A673 (cell line): ENCODE results near the gene USF2. TPM values are rescaled to one million over a fixed set of nuclear protein-coding genes. Genes with fewer than 3 reads are reported as not detected.

Experiments
- BruUV-seq: library from RNA; stranded (reverse); fragments of 400-500 nt; replicated peaks from 2 replicates; lab custom pipeline; 2021; lab: Mats Ljungman, UMichigan
- CTCF ChIA-PET: fragments of 300-600 bp; sonication (Branson Sonifier 250); formaldehyde crosslinking; loops from one replicate; lab custom pipeline; 2022; ENCODE audit warnings: antibody characterized with exemption; lab: Charles Lee
- POLR2A ChIA-PET: fragments of 300-600 bp; sonication (Branson Sonifier 250); formaldehyde crosslinking; loops from one replicate; lab custom pipeline; 2022; ENCODE audit warnings: antibody characterized with exemption; ENCODE audit not compliant: low non-redundant PET; lab: Charles Lee
- DNase-seq: peaks from one replicate; pipeline ENCODE4 v3.0.0-alpha.2; 2015; ENCODE audit warnings: low spot score
- H3K27ac ChIP-seq: fragments of 200-600 bp; sonication (generic); 2 replicates; pipeline ENCODE4 v1.5.1; 2016; ENCODE audit warnings: mixed run types, low read depth, mild to moderate bottlenecking, mixed read lengths, antibody characterized with exemption, low read length; ENCODE audit not compliant: poor library complexity, severe bottlenecking
- H3K27me3 ChIP-seq: fragments of 200-600 bp; sonication (generic); replicated peaks from 2 replicates; pipeline ENCODE4 v1.6.1; 2017; ENCODE audit warnings: mixed run types, low read depth, mild to moderate bottlenecking, mixed read lengths, antibody characterized with exemption, low read length; ENCODE audit not compliant: insufficient read depth, poor library complexity
- H3K36me3 ChIP-seq: fragments of 200-600 bp; sonication (generic); 2 replicates; pipeline ENCODE4 v1.6.1; 2016; ENCODE audit warnings: mixed run types, mild to moderate bottlenecking, mixed read lengths, antibody characterized with exemption, low read length; ENCODE audit not compliant: insufficient read depth, poor library complexity, severe bottlenecking
- H3K4me1 ChIP-seq: fragments of 200-600 bp; sonication (generic); 2 replicates; pipeline ENCODE4 v1.6.1; 2017; ENCODE audit warnings: mixed run types, mild to moderate bottlenecking, mixed read lengths, antibody characterized with exemption, low read length; ENCODE audit not compliant: insufficient read depth, poor library complexity, severe bottlenecking
- H3K4me3 ChIP-seq: fragments of 200-600 bp; sonication (generic); 2 replicates; pipeline ENCODE4 v1.5.1; 2016; ENCODE audit warnings: low read depth, mixed run types, mild to moderate bottlenecking, mixed read lengths, low read length; ENCODE audit not compliant: poor library complexity, severe bottlenecking
- H3K9me3 ChIP-seq: fragments of 200-600 bp; sonication (generic); 2 replicates; pipeline ENCODE4 v1.6.1; 2016; ENCODE audit warnings: mixed run types, low read depth, mild to moderate bottlenecking, mixed read lengths, antibody characterized with exemption, low read length; ENCODE audit not compliant: poor library complexity, severe bottlenecking
- EZH2 ChIP-seq: fragments of 200-600 bp; sonication (generic); IDR thresholded peaks from 2 replicates; pipeline ENCODE4 v1.6.1; 2017; ENCODE audit warnings: borderline replicate concordance, low read depth, mild to moderate bottlenecking, mixed read lengths, antibody characterized with exemption, low read length; ENCODE audit not compliant: poor library complexity, severe bottlenecking
- intact Hi-C: fragments of 100-400 bp; cut with micrococcal nuclease; formaldehyde crosslinking; loops from one replicate; pipeline ENCODE4 v1.10.0; 2022; ENCODE audit not compliant: unreplicated experiment
- total RNA-seq: library from RNA; stranded (reverse); gene quantifications from 2 replicates; pipeline ENCODE4 v1.2.3, GENCODE V29; 2021
- TF ChIP-seq, protein P1 (sequence below): fragments of 300-800, 200-600 bp; sonication (generic); conservative IDR thresholded peaks from 2 replicates; pipeline ENCODE4 v1.5.1; 2017; ENCODE audit warnings: low read depth, mild to moderate bottlenecking, antibody characterized with exemption, low read length, moderate library complexity, mixed read lengths

USF2 gene
- total RNA-seq, 1 experiment from 2014 or later: 82.0 TPM

DNA sequence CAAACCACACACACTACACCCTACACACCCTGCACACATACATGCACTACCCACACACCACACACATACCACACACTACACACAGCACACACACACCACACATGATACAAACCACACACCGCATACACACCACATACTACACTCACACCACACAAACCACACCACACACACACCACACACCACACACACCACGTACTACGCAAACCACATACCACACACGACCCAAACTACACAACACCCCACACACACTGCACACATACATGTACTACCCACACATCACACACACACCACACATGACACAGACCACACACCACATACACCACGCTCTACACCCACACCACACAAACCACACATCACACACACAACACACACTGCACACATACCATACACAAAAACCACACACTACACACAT is 29.8 kb downstream of the USF2 start:
- POLR2A ChIA-PET: no interaction called here
- CTCF ChIA-PET: no interaction called here
- H3K9me3 ChIP-seq: no peaks in the 10 kb centered on the region
- no peaks in the 10 kb centered on the region for H3K36me3 ChIP-seq
- H3K4me1 ChIP-seq: no peaks in the 10 kb centered on the region
- H3K27me3 ChIP-seq: peaks cover 13% of the 10 kb centered on the region
- no peak for TF ChIP-seq EZH2
- TF ChIP-seq, protein P1, sequence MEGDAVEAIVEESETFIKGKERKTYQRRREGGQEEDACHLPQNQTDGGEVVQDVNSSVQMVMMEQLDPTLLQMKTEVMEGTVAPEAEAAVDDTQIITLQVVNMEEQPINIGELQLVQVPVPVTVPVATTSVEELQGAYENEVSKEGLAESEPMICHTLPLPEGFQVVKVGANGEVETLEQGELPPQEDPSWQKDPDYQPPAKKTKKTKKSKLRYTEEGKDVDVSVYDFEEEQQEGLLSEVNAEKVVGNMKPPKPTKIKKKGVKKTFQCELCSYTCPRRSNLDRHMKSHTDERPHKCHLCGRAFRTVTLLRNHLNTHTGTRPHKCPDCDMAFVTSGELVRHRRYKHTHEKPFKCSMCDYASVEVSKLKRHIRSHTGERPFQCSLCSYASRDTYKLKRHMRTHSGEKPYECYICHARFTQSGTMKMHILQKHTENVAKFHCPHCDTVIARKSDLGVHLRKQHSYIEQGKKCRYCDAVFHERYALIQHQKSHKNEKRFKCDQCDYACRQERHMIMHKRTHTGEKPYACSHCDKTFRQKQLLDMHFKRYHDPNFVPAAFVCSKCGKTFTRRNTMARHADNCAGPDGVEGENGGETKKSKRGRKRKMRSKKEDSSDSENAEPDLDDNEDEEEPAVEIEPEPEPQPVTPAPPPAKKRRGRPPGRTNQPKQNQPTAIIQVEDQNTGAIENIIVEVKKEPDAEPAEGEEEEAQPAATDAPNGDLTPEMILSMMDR: no peak
- intact Hi-C loops: no loop called here
- no peak for DNase-seq
- H3K4me3 ChIP-seq: no peak overlapping the region
- no TSS peak for BruUV-seq
- no peak overlapping the region for H3K27ac ChIP-seq

DNA sequence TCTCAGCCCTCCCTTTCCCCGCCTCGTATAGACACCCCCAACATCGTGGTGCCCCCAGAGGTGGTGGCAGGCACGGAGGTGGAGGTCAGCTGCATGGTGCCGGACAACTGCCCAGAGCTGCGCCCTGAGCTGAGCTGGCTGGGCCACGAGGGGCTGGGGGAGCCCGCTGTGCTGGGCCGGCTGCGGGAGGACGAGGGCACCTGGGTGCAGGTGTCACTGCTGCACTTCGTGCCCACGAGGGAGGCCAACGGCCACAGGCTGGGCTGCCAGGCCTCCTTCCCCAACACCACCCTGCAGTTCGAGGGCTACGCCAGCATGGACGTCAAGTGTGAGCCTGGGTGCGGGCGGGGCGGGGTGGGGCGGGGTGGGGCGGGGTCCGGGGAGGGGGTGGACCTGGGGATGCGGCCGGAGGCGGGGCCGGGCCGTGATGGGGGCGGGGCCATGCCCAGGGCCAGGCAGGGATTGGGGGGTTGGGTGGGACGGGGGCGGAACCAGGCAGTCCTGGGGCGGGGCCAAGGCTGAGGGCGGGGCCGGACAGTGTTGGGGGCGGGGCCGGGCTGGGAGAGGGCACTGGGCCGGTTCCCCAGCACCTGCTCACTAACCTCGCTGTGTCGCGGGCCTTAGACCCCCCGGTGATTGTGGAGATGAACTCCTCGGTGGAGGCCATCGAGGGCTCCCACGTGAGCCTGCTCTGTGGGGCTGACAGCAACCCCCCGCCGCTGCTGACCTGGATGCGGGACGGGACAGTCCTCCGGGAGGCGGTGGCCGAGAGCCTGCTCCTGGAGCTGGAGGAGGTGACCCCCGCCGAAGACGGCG is 31.0 kb downstream of the USF2 start:
- ChIA-PET POLR2A (no interaction called here), CTCF (no interaction called here)
- DNase-seq: no peak
- BruUV-seq: no TSS peak
- no peak for TF ChIP-seq EZH2
- TF ChIP-seq, protein P1: no peak
- no peak overlapping the region for H3K27ac ChIP-seq
- H3K9me3 ChIP-seq: no peaks in the 10 kb centered on the region
- H3K4me1 ChIP-seq: no peaks in the 10 kb centered on the region
- intact Hi-C loops: no loop called here
- no peak overlapping the region for H3K4me3 ChIP-seq
- peaks cover 2% of the 10 kb centered on the region for H3K27me3 ChIP-seq
- no peaks in the 10 kb centered on the region for H3K36me3 ChIP-seq

DNA sequence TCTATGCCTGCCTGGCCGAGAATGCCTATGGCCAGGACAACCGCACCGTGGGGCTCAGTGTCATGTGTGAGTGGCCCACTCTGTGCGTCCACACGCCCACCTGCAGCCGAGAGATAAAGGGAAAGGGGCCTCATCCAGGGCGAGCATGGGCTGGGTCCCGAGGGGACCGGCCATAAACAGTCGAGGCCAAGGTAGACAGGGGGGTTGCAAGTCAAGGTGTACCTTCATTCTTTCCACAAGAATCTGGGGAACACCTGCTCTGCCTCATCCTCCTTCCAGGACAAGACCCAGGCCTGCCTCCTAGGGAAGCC is 31.5 kb downstream of the USF2 start:
- CTCF ChIA-PET: no interaction called here
- H3K4me3 ChIP-seq: no peak overlapping the region
- BruUV-seq: no TSS peak
- no peaks in the 10 kb centered on the region for H3K9me3 ChIP-seq
- DNase-seq: no peak
- TF ChIP-seq EZH2: no peak
- TF ChIP-seq, protein P1: no peak
- no peaks in the 10 kb centered on the region for H3K4me1 ChIP-seq
- H3K27ac ChIP-seq: no peak overlapping the region
- POLR2A ChIA-PET: no interaction called here
- intact Hi-C loops: no loop called here
- H3K27me3 ChIP-seq: no peaks in the 10 kb centered on the region
- H3K36me3 ChIP-seq: no peaks in the 10 kb centered on the region
